WI38 (cell line): ENCODE measurements around the gene WWC2.

Experiments used
- H3K4me3 ChIP-seq: 2 replicates; pipeline ENCODE4 v1.5.1; 2011; ENCODE audit warnings: low read depth, mild to moderate bottlenecking, control low read depth, low read length
- TF ChIP-seq, protein P1 (sequence below): IDR thresholded peaks from 2 replicates; pipeline ENCODE4 v1.5.1; 2012; ENCODE audit warnings: low read depth, mild to moderate bottlenecking, control low read depth, low read length

WWC2 gene

GRCh38 chr4:183095199-183095512 is 3.9 kb upstream of the WWC2 start:
- no peak overlapping the region for H3K4me3 ChIP-seq
- TF ChIP-seq, protein P1, sequence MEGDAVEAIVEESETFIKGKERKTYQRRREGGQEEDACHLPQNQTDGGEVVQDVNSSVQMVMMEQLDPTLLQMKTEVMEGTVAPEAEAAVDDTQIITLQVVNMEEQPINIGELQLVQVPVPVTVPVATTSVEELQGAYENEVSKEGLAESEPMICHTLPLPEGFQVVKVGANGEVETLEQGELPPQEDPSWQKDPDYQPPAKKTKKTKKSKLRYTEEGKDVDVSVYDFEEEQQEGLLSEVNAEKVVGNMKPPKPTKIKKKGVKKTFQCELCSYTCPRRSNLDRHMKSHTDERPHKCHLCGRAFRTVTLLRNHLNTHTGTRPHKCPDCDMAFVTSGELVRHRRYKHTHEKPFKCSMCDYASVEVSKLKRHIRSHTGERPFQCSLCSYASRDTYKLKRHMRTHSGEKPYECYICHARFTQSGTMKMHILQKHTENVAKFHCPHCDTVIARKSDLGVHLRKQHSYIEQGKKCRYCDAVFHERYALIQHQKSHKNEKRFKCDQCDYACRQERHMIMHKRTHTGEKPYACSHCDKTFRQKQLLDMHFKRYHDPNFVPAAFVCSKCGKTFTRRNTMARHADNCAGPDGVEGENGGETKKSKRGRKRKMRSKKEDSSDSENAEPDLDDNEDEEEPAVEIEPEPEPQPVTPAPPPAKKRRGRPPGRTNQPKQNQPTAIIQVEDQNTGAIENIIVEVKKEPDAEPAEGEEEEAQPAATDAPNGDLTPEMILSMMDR = no peak

DNA sequence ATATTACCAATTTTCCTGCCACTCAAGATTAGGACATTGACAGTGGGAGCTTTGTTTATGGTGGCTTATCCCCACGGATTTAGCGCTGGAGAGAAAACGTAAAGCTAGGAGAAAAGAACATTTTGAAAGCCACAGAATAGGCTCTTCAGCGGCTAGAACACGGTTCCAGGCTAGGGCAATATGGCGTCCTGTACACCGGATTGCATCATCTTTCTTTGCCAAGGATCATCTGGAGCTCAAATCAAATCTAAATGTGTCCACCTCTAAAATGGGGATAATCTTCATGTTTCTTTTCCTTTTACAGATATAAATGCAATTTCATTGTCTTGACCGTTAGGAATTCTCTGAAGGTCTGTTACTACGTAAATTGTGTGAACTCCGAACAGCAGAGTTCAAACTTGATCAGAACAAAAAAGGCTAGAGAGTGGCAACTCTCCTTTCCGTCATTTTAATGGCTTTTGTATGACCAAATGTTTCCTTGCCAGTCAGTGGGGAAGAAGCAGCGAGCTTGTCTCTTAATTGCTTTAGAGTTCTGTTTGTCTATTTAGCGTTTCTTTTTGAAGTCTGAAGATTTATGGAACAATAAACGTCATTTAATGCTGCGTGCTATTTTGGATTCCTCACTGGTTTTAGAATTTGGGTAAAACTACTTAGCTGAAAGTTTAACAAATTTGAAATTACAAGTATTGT is 2.6 kb upstream of the WWC2 start:
- no peak overlapping the region for H3K4me3 ChIP-seq
- TF ChIP-seq, protein P1 = no peak

DNA sequence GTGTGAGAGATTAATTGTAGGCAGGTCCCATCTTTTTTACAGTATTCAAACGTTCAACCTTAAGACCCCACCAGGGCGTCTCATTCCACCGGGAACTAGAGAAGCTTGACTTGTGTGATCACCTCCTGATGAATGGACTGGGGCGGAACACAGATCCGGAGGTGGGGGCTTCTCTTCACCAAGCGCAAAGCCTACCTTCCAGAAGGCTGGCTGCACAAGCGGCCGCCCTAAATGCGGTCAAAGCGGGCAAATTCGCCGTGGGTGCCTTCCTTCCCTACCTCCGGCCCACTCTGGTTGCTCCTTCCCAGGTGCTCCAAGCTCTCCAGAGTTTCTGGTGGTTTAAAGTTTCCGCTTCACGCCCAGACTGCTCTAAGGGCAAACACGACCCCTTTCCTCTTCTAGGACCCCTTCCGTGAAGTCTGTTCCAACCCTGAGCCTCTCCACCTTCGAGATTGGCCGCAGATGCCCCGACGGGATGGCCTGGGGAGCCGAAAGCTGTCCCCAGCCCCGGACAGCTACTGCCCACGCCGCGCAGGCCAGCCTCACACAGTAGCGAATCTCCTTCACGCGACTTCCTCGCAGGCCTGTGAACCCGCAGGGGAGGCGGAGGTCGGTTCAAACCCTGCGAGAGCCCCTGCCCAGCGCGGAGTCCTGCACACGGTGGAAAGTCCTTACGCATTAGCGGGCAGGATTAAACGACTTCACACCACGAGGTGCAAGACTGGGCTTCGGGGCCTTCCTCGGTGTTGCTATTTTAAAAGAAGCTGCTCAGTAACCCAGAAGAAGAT is 1.6 kb upstream of the WWC2 start:
- peak overlapping the region; percentile 90 for H3K4me3 ChIP-seq
- TF ChIP-seq, protein P1 = no peak

GRCh38 chr4:183098019-183098722 is 886 bp upstream of the WWC2 start:
- peak overlapping the region; percentile 90 for H3K4me3 ChIP-seq
- TF ChIP-seq, protein P1 = no peak

- TF ChIP-seq, protein P1 = no peak
- peak overlapping the region; percentile 90 for H3K4me3 ChIP-seq
These were observed 660 bp downstream of the WWC2 start for GRCh38 chr4:183099537-183100297.

DNA sequence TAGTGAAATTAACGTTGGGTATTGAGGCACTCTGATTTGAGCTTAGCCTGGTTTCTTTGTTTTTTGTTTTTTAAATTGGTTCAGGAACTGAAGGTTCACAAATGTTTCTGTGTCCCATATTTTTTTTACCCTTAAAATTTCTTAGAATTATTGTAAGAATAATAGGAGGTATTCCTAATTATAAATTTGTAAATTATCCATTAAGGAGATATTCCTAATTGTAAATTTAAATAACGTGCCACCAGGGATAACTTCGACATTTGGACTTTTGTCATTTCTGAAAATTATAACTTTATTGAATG is 1.2 kb downstream of the WWC2 start:
- TF ChIP-seq, protein P1 = no peak
- H3K4me3 ChIP-seq = peak overlapping the region; percentile 90
